Panc1 (cell line): ENCODE data around the gene FITM2. TPM values are rescaled to one million over a fixed set of nuclear protein-coding genes. Genes with fewer than 3 reads are reported as not detected.

ENCODE experiments used
- ATAC-seq: fragments of 200-7000 bp; cut with Tn5 transposase; 2 replicates; pipeline ENCODE4 v1.9.1; 2020; ENCODE audit warnings: mild to moderate bottlenecking, moderate library complexity
- BruUV-seq: library from RNA; stranded (reverse); fragments of 400-500 nt; replicated peaks from 2 replicates; lab custom pipeline; 2021; lab: Mats Ljungman, UMichigan
- CTCF ChIA-PET: fragments of 300-600 bp; sonication (Branson Sonifier 250); formaldehyde crosslinking; loops from one replicate; lab custom pipeline; 2022; ENCODE audit warnings: antibody characterized with exemption; lab: Charles Lee
- POLR2A ChIA-PET: fragments of 300-600 bp; sonication (Branson Sonifier 250); formaldehyde crosslinking; loops from one replicate; lab custom pipeline; 2022; ENCODE audit warnings: antibody characterized with exemption; lab: Charles Lee
- DNase-seq: peaks from one replicate; pipeline ENCODE4 v3.0.0-alpha.2; 2010; ENCODE audit warnings: low read depth, low spot score
- H3K27ac ChIP-seq: 2 replicates; pipeline ENCODE4 v1.5.1; 2011; ENCODE audit warnings: mild to moderate bottlenecking, low read length, inconsistent platforms
- H3K27me3 ChIP-seq: fragments of 200-500 bp; sonication (Bioruptor generic); 2 replicates; pipeline ENCODE4 v1.6.0; 2014; ENCODE audit warnings: low read length, inconsistent platforms; ENCODE audit not compliant: control insufficient read depth, insufficient read depth
- H3K36me3 ChIP-seq: fragments of 200-500 bp; sonication (Bioruptor generic); 2 replicates; pipeline ENCODE4 v1.5.1; 2014; ENCODE audit warnings: inconsistent platforms, mild to moderate bottlenecking, low read length, moderate library complexity; ENCODE audit not compliant: control insufficient read depth, insufficient read depth
- H3K4me1 ChIP-seq: 2 replicates; pipeline ENCODE4 v1.5.1; 2011; ENCODE audit warnings: inconsistent platforms, mild to moderate bottlenecking, low read length, moderate library complexity; ENCODE audit not compliant: control insufficient read depth, insufficient read depth
- H3K4me3 ChIP-seq, 2 experiments: 2 replicates each; pipeline ENCODE4 v1.5.1; 2011 to 2012; ENCODE audit warnings: low read depth in 2 of 2, low read length in 2 of 2, mild to moderate bottlenecking in 2 of 2, inconsistent platforms in 1 of 2, moderate library complexity in 1 of 2
- H3K9me3 ChIP-seq: fragments of 200-500 bp; sonication (Bioruptor generic); 2 replicates; pipeline ENCODE4 v1.5.1; 2014; ENCODE audit warnings: low read depth, mild to moderate bottlenecking, inconsistent platforms, low read length, moderate library complexity; ENCODE audit not compliant: control insufficient read depth, insufficient read depth
- POLR2AphosphoS5 ChIP-seq: IDR thresholded peaks from 2 replicates; pipeline ENCODE4 v1.6.1; 2012; ENCODE audit warnings: mild to moderate bottlenecking, low read depth, low read length, moderate library complexity
- SIN3A ChIP-seq: IDR thresholded peaks from 2 replicates; pipeline ENCODE4 v1.6.1; 2012; ENCODE audit warnings: low read depth, mild to moderate bottlenecking, low read length, moderate library complexity, borderline replicate concordance; ENCODE audit not compliant: insufficient read depth
- TCF7L2 ChIP-seq: IDR thresholded peaks from 2 replicates; pipeline ENCODE4 v1.6.1; 2011; ENCODE audit warnings: mild to moderate bottlenecking, low read depth, low read length, inconsistent platforms
- in situ Hi-C: cut with HindIII; loops from 2 replicates; pipeline ENCODE4 v1.10.0; 2016; ENCODE audit warnings: low sequenced_read_pairs, low pct_unique_long_range_greater_than_20kb
- intact Hi-C: fragments of 100-400 bp; cut with micrococcal nuclease; formaldehyde crosslinking; loops from one replicate; pipeline ENCODE4 v1.10.0; 2022; ENCODE audit not compliant: unreplicated experiment
- total RNA-seq: library from RNA; stranded (reverse); gene quantifications from one replicate; pipeline ENCODE4 v1.2.1, GENCODE V29; 2021; ENCODE audit not compliant: unreplicated experiment
- TF ChIP-seq, protein P1 (sequence below), 2 experiments: IDR thresholded peaks; 2 replicates each; pipeline ENCODE4 v1.6.1; 2011 to 2012; ENCODE audit warnings: low read depth in 2 of 2, control low read depth in 1 of 2, low read length in 1 of 2, mild to moderate bottlenecking in 1 of 2, moderate library complexity in 1 of 2; ENCODE audit not compliant: insufficient read depth in 1 of 2
- TF ChIP-seq, protein P2 (sequence below): fragments of 450-650 bp; IDR thresholded peaks from 2 replicates; pipeline ENCODE4 v1.5.1; 2017; ENCODE audit warnings: mild to moderate bottlenecking

FITM2 gene
- total RNA-seq, 1 experiment from 2014 or later: 10.5 TPM

DNA sequence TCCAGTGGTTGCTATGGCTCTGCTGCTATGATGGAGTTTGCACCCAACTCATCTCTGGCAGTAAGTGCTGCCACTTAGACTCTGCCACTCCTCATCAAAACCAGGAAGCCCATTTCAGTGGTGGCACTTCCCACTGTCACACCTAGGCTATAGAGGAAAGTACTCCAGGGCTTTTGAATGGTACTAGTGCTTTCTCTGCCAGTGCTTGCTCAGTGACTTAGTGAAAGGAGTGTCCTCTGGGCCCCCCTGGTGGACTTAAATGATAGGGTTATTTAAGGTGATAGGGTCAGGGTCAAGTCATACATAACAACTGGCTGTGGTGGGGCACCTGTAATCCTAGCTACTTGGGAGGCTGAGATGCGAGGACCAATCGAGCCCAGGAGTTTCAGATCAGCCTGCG is 22.8 kb downstream of the FITM2 start:
- CTCF ChIA-PET: no interaction called here
- intact Hi-C loops (no loop called here), in situ Hi-C loops (no loop called here)
- Histone ChIP-seq H3K27ac (no peak overlapping the region), H3K4me1 (no peaks in the 10 kb centered on the region), H3K9me3 (no peaks in the 10 kb centered on the region), H3K27me3 (no peaks in the 10 kb centered on the region), H3K4me3 (no peak overlapping the region), H3K36me3 (no peaks in the 10 kb centered on the region)
- ATAC-seq (no peak), DNase-seq (no peak)
- POLR2A ChIA-PET: no interaction called here
- no peak for TF ChIP-seq SIN3A
- TF ChIP-seq, protein P1, sequence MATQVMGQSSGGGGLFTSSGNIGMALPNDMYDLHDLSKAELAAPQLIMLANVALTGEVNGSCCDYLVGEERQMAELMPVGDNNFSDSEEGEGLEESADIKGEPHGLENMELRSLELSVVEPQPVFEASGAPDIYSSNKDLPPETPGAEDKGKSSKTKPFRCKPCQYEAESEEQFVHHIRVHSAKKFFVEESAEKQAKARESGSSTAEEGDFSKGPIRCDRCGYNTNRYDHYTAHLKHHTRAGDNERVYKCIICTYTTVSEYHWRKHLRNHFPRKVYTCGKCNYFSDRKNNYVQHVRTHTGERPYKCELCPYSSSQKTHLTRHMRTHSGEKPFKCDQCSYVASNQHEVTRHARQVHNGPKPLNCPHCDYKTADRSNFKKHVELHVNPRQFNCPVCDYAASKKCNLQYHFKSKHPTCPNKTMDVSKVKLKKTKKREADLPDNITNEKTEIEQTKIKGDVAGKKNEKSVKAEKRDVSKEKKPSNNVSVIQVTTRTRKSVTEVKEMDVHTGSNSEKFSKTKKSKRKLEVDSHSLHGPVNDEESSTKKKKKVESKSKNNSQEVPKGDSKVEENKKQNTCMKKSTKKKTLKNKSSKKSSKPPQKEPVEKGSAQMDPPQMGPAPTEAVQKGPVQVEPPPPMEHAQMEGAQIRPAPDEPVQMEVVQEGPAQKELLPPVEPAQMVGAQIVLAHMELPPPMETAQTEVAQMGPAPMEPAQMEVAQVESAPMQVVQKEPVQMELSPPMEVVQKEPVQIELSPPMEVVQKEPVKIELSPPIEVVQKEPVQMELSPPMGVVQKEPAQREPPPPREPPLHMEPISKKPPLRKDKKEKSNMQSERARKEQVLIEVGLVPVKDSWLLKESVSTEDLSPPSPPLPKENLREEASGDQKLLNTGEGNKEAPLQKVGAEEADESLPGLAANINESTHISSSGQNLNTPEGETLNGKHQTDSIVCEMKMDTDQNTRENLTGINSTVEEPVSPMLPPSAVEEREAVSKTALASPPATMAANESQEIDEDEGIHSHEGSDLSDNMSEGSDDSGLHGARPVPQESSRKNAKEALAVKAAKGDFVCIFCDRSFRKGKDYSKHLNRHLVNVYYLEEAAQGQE (IDR thresholded peaks at IDR 0.05; ENCODE audit: insufficient read depth in 1 of 2, low read depth in 2 of 2, low read length in 1 of 2): no peak
- TF ChIP-seq, protein P2, sequence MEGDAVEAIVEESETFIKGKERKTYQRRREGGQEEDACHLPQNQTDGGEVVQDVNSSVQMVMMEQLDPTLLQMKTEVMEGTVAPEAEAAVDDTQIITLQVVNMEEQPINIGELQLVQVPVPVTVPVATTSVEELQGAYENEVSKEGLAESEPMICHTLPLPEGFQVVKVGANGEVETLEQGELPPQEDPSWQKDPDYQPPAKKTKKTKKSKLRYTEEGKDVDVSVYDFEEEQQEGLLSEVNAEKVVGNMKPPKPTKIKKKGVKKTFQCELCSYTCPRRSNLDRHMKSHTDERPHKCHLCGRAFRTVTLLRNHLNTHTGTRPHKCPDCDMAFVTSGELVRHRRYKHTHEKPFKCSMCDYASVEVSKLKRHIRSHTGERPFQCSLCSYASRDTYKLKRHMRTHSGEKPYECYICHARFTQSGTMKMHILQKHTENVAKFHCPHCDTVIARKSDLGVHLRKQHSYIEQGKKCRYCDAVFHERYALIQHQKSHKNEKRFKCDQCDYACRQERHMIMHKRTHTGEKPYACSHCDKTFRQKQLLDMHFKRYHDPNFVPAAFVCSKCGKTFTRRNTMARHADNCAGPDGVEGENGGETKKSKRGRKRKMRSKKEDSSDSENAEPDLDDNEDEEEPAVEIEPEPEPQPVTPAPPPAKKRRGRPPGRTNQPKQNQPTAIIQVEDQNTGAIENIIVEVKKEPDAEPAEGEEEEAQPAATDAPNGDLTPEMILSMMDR: no peak
- no peak for TF ChIP-seq POLR2AphosphoS5
- TF ChIP-seq TCF7L2: no peak
- no TSS peak for BruUV-seq

DNA sequence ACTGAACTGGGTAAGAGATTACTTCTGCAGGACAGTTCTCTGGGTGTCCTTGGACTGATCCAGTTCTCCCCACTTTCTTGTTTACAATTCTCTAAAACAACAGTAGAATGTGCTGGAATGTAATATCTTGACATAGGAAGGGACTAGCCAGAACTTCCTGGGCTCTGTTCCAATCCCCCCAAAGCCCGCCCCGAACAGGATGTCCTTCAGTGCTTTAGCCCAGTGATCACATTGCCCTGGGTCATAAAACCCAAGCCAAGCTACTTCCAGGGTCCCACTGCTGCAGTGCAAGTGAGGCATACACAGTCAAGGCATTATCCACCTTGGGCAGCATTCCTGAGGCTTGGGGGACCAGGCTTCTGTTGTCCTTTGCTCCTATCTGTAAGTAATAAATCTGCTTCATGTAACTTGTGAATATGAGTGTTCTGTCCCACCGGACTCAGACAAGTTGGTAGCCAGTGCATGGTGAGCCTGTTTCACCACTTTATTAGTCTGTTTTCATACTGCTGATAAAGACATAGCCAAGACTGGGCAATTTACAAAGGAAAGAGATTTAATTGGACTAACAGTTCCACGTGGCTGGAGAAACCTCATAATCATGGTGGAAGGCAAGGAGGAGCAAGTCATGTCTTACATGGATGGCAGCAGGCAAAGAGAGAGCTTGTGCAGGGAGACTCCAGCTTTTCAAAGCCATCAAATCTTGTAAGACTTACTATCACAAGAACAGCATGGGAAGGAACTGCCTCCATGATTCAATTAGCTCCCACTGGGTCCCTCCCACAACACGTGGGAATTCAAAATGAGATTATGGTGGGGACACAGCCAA is 23.5 kb downstream of the FITM2 start:
- ChIA-PET CTCF (no interaction called here), POLR2A (no interaction called here)
- ATAC-seq (no peak), DNase-seq (no peak)
- Histone ChIP-seq H3K9me3 (no peaks in the 10 kb centered on the region), H3K36me3 (no peaks in the 10 kb centered on the region), H3K4me3 (no peak overlapping the region), H3K27ac (no peak overlapping the region), H3K4me1 (no peaks in the 10 kb centered on the region), H3K27me3 (no peaks in the 10 kb centered on the region)
- in situ Hi-C loops (no loop called here), intact Hi-C loops (no loop called here)
- BruUV-seq: no TSS peak
- TF ChIP-seq TCF7L2 (no peak), POLR2AphosphoS5 (no peak), SIN3A (no peak)
- TF ChIP-seq, protein P2: no peak
- TF ChIP-seq, protein P1 (IDR thresholded peaks at IDR 0.05; ENCODE audit: insufficient read depth in 1 of 2, low read depth in 2 of 2, low read length in 1 of 2): no peak
